ENCODE results near the gene UBE2Q2.
"Not testable (repeated sequence)": the region's sequence is repeated elsewhere in the genome, so short reads cannot be mapped to it uniquely, and the experiment has no call there.

The UBE2Q2 gene

DNA sequence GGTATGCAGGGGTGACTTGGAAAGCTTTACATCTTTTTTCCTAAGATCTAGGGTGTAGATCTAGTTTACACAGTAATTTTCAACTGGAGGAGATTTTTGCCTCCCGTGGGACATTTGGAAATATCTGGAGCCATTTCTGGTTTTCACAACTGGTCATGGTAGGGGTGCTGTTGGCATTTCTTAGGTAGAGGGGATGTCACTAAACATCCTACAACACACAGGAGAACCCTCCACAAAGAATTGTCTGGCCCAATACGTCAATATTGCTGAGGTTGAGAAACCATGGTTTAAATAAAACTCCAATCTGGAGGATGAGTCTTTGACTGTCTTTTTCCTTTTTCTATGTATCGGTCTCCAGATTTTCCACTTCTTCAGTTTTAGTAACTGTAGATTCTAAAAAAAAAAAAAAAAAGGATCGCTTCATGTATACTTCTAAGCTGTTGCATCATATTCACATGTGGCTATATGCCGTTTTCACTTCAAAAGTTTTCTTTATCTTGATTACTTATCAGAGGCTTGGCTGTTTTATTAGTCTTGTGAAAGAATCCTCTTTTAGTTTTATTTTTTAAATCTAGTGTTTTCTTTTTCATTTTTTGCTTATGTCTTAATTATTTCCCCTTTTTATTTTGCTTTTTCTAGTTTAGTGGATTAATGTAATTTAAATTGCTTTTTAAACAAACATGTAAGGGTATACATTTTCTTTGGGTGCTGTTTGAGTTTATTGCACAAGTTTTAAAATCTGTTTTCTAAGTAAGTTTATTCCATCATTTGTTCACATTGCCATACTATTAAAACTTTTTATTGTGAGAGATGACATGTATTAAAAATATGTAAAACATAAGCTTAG is 21.2 kb downstream of the UBE2Q2 start:
- DNase-seq (ENCODE audit: low spot score) (no peak), FAIRE-seq (no peak)

DNA sequence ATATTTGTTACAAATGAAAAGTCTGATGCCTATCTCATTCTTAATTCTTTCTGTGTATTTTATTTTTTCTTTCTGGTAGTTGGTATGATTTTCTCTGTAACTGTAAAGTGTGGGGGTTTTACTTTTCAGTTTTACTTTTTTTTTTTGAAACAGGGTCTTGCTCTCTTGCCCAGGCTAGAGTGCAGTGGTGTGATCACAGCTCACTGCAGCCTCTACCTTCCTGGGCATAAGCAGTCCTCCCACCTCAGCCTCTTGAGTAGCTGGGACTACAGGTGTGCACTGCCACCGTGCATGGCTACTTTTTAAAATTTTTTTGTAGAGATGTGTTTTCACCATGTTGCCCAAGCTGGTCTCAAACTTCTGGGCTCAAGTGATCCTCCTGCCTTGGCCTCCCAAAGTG is 22.8 kb downstream of the UBE2Q2 start:
- DNase-seq (ENCODE audit: low spot score); FAIRE-seq: not testable (repeated sequence)

DNA sequence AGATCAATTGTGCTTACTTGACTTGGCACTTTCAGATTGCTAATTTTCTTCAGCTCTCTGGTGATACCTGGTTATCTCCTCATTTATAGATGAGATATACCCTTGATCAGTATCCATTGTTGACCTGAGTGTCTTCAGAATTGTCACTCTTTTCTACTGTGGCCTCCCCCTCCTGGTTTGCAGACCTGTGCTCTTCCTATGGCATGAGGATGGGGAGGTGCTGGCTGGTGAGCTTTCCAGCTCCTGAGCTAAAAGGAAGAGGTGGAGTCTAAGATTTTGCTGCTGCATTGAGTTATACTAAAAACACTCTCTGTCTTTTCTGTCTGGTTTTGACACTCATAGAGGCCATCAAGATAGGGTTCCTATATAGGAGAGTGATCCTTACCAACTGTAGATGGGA is 23.7 kb downstream of the UBE2Q2 start:
- no peak for FAIRE-seq
- DNase-seq (ENCODE audit: low spot score): no peak

DNA sequence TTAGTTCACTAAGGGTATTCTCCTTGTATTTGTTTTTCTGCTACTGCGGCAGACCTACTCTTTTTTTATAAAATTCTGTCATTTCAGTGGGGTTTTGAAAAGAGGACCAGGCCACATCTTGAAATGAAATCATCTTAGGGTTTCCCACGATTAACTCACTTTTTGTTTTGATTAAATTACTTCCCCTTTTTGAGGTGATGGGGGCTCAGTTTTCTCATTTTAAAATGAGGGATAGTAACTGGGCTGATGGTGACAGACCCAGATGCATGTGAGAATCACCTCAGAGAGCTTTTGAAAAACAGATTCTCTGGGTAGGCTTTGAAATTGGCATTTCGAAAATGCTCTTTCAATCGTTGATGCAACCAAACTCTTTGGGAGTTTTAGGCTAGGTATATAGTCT is 24.2 kb downstream of the UBE2Q2 start:
- DNase-seq (ENCODE audit: low spot score) (no peak), FAIRE-seq (no peak)

DNA sequence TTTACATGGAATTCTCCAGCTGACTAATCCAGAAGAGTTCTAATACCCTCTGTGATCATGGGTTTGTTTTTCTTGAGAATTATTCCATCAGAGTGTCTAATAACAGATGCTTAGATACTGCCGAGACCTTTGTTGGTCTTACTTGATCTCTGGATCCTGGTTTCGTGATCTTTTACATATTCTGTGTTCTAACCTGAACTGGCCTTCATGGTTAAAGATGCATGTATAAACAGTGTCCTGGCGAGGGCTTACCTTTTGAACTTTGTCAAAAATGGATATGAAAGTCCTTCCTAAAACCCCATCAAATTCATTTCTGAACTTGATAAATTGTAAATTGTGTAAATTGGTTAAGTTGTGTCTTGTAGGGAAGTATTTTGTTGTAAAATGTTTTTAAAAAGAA is 24.8 kb downstream of the UBE2Q2 start:
- no peak for DNase-seq (ENCODE audit: low spot score)
- FAIRE-seq: no peak

DNA sequence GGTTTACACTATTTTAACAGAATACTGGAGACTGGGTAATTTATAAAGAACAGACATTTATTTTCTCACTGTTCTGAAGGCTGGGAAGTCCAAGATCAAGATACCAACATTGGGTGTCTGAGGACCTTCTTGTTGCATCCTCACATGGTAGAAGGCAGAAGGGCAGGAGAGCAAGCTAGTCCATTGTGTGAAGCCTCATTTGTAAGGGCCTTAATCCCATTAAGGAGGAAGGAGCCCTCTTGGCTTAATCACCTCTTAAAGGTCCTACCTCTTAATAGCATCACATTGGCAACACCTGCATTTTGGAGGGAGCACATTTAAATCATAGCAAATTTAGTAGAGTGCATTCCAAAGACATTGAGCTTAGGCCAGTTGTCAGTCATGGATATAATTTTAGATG is 26.2 kb downstream of the UBE2Q2 start:
- no peak for FAIRE-seq
- no peak for DNase-seq (ENCODE audit: low spot score)

DNA sequence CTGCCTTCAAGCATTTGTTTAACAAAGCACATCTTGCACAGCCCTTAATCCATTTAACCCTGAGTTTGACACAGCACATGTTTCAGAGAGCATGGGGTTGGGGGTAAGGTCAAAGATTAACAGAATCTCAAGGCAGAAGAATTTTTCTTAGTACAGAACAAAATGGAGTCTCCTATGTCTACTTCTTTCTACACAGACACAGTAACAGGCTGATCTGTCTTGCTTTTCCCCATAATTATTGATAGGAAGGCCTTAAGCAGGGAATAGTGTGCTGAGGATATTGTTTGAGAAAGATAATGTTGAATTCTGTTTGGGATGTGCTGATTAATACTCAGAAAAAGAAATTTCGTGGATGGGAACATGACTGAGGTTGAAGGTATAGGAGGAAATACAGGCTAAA is 28.3 kb downstream of the UBE2Q2 start:
- not testable (repeated sequence) for DNase-seq (ENCODE audit: low spot score); FAIRE-seq

DNA sequence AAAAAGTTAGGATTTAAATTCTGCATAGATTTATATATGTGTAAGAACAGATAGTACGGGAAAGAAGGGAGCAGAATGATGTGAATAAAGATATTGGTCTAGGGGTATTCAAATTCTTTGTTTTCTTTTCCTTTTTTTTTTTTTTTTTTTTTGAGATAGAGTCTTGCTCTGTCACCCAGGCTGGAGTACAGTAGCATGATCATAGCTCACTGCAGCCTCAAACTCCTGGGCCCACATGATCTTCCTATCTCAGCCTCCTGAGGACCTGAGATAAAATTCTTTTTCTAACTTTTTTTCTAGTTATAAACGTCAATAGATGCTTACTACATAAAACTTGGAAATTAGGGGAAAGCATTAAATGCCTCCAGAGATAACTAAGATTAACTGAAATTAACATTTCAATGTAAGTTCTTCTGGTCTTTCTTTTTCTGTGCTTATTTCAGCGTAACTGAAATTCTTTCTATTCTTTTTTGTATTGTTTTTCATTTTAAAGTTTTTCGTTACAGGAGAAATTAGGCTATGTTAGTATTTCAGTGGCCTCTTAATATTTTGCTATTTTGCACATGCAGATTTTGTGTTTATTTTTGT is 29.2 kb downstream of the UBE2Q2 start:
- FAIRE-seq (no peak), DNase-seq (ENCODE audit: low spot score) (no peak)

DNA sequence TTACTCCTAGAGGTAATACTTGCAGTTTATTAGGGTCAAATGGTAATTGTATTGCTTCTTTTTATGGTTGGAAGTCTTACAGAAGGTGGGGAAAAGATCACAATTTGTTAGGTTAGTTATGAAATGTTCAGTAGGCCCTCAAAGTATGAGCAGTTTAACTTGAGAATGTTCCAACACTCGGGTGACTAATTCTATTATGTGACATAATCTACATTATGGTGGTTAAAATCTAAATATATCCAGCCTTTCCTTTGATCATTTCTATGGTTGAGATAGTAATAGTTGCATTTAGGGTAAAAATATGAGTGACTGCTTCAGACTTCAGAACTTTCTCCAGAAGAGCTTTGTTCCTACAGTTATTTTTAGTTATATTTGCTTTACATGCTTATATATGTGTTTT is 40.8 kb downstream of the UBE2Q2 start:
- DNase-seq (ENCODE audit: low spot score) (no peak), FAIRE-seq (no peak)

DNA sequence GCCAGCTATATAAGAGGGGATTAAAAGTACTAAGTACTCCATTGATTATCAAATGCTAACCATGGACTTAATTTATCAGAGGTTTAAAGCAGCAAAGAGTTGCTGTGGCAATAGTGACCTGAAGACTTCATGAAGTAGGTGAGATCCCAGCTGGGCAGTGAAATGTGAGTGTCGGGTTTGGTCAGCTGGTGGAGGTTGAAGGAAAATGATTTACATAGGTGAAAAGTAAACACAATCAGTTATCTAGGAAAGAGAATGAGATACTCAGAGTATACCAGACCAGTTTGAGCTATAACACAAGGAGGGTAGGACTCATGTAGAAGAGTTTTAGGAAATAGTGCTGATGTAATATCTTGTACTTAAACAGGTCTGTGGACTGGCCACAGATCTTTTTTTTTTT is 43.9 kb downstream of the UBE2Q2 start:
- no peak for DNase-seq (ENCODE audit: low spot score)
- FAIRE-seq: no peak

DNA sequence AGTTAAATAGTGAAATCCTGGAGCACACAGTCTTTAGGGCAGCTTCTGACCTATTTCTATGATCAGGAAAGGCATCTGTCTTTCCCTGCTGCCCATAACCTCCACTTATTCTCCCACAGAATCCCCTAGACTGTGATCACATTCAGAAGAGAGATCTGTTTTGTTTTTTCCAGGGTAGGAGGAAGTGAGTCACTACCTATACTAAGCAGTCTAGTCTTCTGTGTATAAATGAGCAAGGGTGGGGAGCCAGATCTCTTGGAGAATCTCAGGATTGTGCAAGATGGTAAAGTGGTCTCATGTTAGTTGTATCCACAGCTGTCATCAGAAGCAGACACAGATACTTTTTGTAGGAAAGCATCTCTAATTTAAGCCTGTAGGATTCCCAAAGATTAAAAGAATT is 48.6 kb downstream of the UBE2Q2 start:
- FAIRE-seq: no peak

DNA sequence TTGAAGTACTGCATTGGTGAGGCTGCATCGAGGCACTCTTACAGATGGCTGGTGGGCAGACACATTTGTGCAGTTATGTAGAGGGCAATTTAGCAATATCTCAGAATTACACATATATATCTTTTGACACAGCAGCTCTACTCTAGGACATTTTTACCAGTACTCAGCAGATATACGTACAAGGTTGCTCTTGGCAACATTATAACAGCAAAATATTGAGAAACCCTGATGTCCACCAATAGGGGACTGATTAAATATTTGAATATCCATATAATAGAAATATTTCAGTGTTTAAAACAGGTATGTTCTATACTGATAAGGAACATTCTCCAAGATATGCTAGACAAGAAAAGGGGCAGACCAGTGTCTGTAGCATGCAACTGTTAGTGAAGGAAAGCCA is 52.5 kb downstream of the UBE2Q2 start:
- no peak for FAIRE-seq
- no peak for DNase-seq (ENCODE audit: low spot score)

More for the DNA sequence above, 48.6 kb downstream of the UBE2Q2 start:
- DNase-seq (ENCODE audit: low spot score): peak; percentile 13

DNA sequence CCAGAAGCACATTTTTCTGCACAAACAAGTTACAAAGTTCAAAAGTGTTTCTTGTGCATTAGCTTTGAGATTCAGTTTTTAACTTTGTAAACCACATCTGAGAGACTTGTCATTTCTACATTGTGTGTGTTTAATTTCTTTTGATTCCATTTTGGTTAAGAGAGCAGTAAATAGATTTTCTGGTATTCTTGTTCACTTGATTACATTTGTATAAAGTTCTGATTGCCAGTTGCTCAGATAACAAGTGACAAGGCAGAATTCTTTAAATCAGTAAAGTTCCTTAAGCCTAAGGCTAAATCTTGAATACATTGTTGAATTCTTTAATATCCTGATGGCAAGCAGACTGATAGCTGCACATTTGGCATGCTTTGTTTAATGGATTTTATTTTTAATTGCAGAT is 57.3 kb downstream of the UBE2Q2 start:
- FAIRE-seq (no peak), DNase-seq (ENCODE audit: low spot score) (no peak)

DNA sequence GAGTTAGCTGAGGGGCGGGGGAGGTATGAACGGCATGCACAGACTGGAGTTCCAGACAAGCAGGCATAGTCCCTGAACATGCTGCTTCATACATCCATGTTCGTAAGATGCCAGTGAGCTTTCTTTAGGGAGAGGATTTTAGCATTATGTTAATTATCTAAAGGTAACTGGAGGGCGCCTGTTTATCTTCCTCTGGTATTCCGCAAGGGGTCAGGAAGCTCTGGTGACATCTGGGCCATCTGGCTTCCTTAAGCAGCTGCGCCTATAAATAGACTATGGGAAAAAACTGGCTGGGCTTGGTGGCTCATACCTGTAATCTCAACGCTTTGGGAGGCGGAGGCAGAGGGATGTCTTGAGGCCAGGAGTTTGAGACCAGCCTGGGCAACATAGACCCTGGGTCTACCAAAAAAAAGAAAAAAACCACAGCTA is 58.9 kb downstream of the UBE2Q2 start:
- no peak for FAIRE-seq

DNA sequence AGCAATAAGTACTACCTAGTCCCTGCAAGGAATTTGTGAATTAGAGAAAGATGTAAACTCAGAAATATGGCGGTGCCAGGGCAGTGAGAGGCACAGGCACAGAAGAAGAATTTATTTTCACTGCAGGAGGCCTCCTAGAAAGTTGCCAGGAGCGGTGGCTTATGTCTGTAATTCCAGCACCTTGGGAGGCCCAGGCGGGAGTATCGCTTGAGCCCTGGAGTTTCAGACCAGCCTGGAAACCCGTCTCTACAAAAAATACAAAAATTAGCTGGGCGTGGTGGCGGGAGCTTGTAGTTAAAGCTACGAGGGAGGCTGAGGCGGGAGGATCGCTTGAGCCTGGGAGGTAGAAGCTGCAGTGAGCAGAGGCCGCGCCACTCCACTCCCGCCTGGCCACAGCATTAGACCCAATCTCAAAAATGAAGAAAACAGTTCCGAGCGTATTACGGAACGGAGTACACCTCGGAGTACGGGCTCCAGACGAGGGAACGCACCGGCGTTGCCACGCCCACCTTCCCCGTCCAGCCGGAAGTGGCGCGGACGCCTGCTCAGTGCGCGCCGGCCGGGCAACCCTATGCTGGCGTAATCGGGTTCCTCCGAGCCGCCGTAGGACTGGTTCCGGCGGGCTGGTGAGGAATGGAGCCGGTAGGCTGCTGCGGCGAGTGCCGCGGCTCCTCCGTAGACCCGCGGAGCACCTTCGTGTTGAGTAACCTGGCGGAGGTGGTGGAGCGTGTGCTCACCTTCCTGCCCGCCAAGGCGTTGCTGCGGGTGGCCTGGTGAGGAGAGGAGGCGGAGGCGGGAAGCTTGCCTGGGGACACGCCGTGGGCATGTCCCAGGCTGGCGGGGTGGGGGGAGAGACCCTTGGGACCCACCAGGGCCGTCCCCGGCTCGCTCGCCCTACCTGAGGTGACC is 60.3 kb downstream of the UBE2Q2 start, which contains the start of gene FBXO22:
FBXO22 (plus strand) TSS at position 548 of the 909 bp plus-strand sequence; CDS start at position 634, 86 bp downstream.
- FAIRE-seq (peak; percentile 90), DNase-seq (ENCODE audit: low spot score) (peak; percentile 94)

More for the DNA sequence above, 58.9 kb downstream of the UBE2Q2 start:
- no peak for DNase-seq (ENCODE audit: low spot score)

DNA sequence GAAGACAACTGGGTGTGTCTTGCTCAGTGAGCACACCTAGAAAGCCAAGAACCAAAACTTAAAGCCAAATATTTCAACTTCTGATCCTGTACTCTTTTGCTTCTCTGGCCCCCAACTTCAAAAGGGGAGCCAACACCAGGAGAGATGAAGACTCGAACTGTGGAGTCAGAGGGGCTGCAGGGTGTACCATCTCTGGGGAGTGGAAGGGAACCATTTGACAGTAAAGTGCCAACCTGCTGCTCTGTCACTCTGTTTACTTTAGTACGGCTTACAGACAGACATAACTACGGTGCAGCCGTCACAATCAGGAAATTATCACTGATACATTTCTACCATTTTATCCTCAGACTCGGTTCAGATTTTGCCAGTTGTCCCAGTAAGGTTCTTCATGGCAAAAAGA is 62.0 kb downstream of the UBE2Q2 start:
- no peak for FAIRE-seq
- DNase-seq (ENCODE audit: low spot score): no peak

DNA sequence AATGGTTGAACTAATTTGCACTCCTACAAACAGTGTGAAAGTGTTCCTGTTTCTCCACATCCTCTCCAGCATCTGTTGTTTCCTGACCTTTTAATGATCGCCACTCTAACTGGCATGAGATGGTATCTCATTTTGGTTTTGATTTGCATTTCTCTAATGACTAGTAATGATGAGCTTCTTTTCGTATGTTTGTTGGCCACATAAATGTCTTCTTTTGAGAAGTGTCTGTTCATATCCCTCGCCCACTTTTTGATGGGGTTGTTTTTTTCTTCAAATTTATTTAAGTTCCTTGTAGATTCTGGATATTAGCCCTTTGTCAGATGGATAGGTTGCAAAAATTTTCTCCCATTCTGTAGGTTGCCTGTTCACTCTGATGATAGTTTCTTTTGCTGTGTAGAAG is 67.1 kb downstream of the UBE2Q2 start:
- not testable (repeated sequence) for DNase-seq (ENCODE audit: low spot score); FAIRE-seq

DNA sequence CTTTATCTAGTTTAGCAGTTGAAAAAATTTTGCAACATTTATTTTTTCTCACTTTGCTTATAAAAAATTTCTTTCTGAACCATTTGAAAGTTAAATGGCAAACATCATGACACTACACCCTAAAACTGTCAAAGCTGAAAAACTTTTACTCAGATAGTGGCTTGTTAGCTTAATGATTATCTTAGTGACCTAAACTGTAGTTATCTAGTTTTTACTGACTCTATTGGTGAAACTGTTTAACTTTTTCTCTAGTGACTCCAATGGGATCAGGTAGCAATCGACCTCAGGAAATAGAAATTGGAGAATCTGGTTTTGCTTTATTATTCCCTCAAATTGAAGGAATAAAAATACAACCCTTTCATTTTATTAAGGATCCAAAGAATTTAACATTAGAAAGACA is 73.7 kb downstream of the UBE2Q2 start:
- DNase-seq (ENCODE audit: low spot score) (no peak), FAIRE-seq (no peak)

DNA sequence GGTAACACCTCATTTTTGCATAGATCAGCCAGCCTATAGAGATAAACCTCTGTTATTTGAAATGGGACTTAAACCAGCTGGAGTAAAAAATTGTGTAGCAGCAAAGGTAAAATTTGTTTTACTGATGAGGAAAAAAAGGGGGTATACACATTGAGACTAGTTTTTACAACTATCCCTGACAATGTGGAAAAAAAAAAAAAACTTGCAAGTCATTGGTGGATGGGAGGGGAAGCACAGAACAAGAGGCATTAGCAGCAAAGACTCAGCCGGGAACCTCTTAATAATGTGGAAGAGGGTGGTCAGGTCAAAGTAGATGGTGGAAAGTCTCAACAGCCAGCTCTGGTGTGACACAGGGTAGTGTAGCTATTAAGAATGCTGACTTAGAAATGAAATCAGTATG is 74.9 kb downstream of the UBE2Q2 start:
- FAIRE-seq (no peak), DNase-seq (ENCODE audit: low spot score) (no peak)

DNA sequence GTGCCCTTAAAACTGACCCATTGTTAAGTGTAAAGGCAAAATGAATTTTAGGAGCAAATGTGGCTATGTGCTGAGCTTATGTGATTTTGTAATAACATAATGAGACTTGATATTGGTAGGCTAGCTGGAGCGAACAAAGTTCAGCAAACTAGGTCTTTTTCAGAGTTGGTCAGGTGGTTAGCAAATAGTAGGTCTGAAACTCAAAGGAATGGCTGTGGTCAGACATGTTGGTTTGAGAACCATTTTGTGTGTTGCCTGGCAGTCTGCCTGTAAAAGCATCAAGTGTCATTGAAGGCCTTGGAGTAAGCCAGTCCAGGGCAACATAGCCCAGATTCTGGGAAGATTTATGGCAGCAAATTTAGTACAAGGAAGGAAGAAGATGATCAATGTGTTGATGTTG is 76.8 kb downstream of the UBE2Q2 start:
- DNase-seq (ENCODE audit: low spot score): no peak
- FAIRE-seq: no peak

Measured in urothelium cell line (cell line).